Vagina (tissue), 2 donors: ENCODE measurements around the gene MAST4. TPM values are rescaled to one million over a fixed set of nuclear protein-coding genes. Genes with fewer than 3 reads are reported as not detected.

Experiments
- DNase-seq, 2 donors: peaks; one replicate each; pipeline ENCODE4 v3.0.0-alpha.2; 2017; ENCODE audit errors: extremely low spot score in 2 of 2
- H3K27ac ChIP-seq: fragments of 200-600 bp; sonication (generic); one replicate; pipeline ENCODE4 v1.5.1; 2019
- H3K27me3 ChIP-seq: fragments of 200-600 bp; sonication (generic); one replicate; pipeline ENCODE4 v1.5.1; 2019
- H3K36me3 ChIP-seq, 2 donors: fragments of 200-600 bp; sonication (generic); one replicate each; pipeline ENCODE4 v1.5.1; 2017 to 2019
- H3K4me1 ChIP-seq: fragments of 200-600 bp; sonication (generic); one replicate; pipeline ENCODE4 v1.5.1; 2019
- H3K4me3 ChIP-seq, 2 donors: fragments of 200-600 bp; sonication (generic); 1 replicate in 1 of 2; 2 replicates in 1 of 2; pipeline ENCODE4 v1.5.1; 2016 to 2019
- H3K9me3 ChIP-seq: fragments of 200-600 bp; sonication (generic); one replicate; pipeline ENCODE4 v1.5.1; 2019
- POLR2A ChIP-seq, 2 donors: fragments of 450-650 bp; IDR thresholded peaks; one replicate each; pipeline ENCODE4 v1.6.1; 2017; ENCODE audit warnings: antibody characterized with exemption in 2 of 2, mild to moderate bottlenecking in 2 of 2, moderate library complexity in 2 of 2
- POLR2AphosphoS5 ChIP-seq, 2 donors: sonication (generic); formaldehyde crosslinking; IDR thresholded peaks; one replicate each; pipeline ENCODE4 v1.9.0; 2017; ENCODE audit warnings: antibody characterized with exemption in 2 of 2, mild to moderate bottlenecking in 2 of 2, low read depth in 1 of 2; ENCODE audit not compliant: insufficient read depth in 1 of 2
- intact Hi-C: fragments of 100-400 bp; cut with DNase I; formaldehyde crosslinking; loops from one replicate; pipeline ENCODE4 v1.15.1; 2023
- total RNA-seq: library from RNA; depleted of rRNA; stranded (reverse); fragments of >200 nt; gene quantifications from one replicate; pipeline ENCODE4 v1.2.3, GENCODE V29; 2016
- TF ChIP-seq, protein P1 (sequence below), 3 experiments: fragments of 450-650 bp in 2 of 3; fragments of 200-600 bp in 1 of 3; sonication (generic) in 1 of 3; IDR thresholded peaks; one replicate each; pipeline ENCODE4 v1.5.1; 2017 to 2019; ENCODE audit warnings: antibody characterized with exemption in 3 of 3, mild to moderate bottlenecking in 2 of 3, moderate library complexity in 2 of 3

Gene MAST4
- total RNA-seq, 1 donor from 2014 or later: 85.9 TPM

GRCh38 chr5:66839636-66840185 lies 243.5 kb downstream of the MAST4 start:
- TF ChIP-seq POLR2A (IDR thresholded peaks at IDR 0.05) (no peak), POLR2AphosphoS5 (IDR thresholded peaks at IDR 0.05; ENCODE audit: insufficient read depth in 1 of 2, low read depth in 1 of 2) (no peak)
- TF ChIP-seq, protein P1, sequence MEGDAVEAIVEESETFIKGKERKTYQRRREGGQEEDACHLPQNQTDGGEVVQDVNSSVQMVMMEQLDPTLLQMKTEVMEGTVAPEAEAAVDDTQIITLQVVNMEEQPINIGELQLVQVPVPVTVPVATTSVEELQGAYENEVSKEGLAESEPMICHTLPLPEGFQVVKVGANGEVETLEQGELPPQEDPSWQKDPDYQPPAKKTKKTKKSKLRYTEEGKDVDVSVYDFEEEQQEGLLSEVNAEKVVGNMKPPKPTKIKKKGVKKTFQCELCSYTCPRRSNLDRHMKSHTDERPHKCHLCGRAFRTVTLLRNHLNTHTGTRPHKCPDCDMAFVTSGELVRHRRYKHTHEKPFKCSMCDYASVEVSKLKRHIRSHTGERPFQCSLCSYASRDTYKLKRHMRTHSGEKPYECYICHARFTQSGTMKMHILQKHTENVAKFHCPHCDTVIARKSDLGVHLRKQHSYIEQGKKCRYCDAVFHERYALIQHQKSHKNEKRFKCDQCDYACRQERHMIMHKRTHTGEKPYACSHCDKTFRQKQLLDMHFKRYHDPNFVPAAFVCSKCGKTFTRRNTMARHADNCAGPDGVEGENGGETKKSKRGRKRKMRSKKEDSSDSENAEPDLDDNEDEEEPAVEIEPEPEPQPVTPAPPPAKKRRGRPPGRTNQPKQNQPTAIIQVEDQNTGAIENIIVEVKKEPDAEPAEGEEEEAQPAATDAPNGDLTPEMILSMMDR (IDR thresholded peaks at IDR 0.05): no peak
- H3K36me3 ChIP-seq: no peaks in the 10 kb centered on the region
- H3K27me3 ChIP-seq: no peaks in the 10 kb centered on the region
- intact Hi-C loops: no loop called here
- H3K27ac ChIP-seq: no peak overlapping the region
- H3K4me1 ChIP-seq: no peaks in the 10 kb centered on the region
- no peaks in the 10 kb centered on the region for H3K9me3 ChIP-seq
- no peak for DNase-seq
- H3K4me3 ChIP-seq: no peak overlapping the region

GRCh38 chr5:66840511-66841013 lies 244.4 kb downstream of the MAST4 start:
- intact Hi-C loops: no loop called here
- no peak for DNase-seq
- TF ChIP-seq POLR2A (IDR thresholded peaks at IDR 0.05) (no peak), POLR2AphosphoS5 (IDR thresholded peaks at IDR 0.05; ENCODE audit: insufficient read depth in 1 of 2, low read depth in 1 of 2) (no peak)
- TF ChIP-seq, protein P1 (IDR thresholded peaks at IDR 0.05): no peak
- Histone ChIP-seq H3K9me3 (no peaks in the 10 kb centered on the region), H3K4me1 (no peaks in the 10 kb centered on the region), H3K4me3 (no peak overlapping the region), H3K27me3 (no peaks in the 10 kb centered on the region), H3K36me3 (no peaks in the 10 kb centered on the region), H3K27ac (no peak overlapping the region)

DNA sequence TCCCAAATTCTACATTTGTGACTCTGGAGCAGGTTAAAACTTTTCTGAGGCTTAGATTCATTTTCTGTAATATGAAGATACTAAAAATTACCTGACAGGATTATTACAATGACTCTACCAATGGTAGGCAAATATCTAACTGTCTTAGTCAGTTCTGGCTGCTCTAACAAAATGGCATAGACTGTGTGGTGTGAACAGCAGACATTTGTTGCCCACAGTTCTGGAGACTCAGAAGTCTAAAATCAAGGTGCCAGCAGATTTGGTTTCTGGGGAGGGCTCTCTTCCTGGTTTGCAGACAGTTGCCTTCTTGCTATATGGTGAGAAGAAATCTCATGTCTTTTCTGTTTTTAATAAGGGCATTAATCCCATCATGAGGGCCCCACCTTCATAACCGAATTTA lies 245.1 kb downstream of the MAST4 start:
- no peaks in the 10 kb centered on the region for H3K9me3 ChIP-seq
- no peaks in the 10 kb centered on the region for H3K27me3 ChIP-seq
- TF ChIP-seq POLR2A (IDR thresholded peaks at IDR 0.05): no peak
- no peak for TF ChIP-seq POLR2AphosphoS5 (IDR thresholded peaks at IDR 0.05; ENCODE audit: insufficient read depth in 1 of 2, low read depth in 1 of 2)
- TF ChIP-seq, protein P1 (IDR thresholded peaks at IDR 0.05): no peak
- no peaks in the 10 kb centered on the region for H3K4me1 ChIP-seq
- no peak for DNase-seq
- no peak overlapping the region for H3K4me3 ChIP-seq
- intact Hi-C loops: no loop called here
- no peaks in the 10 kb centered on the region for H3K36me3 ChIP-seq
- no peak overlapping the region for H3K27ac ChIP-seq

DNA sequence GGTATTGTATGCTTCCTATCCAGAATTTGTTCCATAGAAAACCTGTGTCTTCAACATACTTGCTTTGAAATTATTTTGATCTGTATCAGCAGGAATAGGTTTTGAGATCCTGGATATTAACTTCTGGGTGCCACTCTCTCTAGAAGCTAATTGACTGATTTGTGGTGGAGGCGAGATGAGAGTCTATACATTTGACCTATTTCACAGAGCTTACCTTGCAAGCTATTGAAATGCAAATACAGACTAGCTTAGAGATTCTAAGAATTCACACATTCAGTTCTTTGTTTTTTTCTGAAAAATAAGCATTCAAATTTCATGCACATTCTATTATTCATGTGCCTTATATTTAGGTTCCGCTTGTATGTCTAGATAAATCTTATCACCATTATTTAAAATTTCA lies 246.3 kb downstream of the MAST4 start:
- no peak for DNase-seq
- H3K9me3 ChIP-seq: no peaks in the 10 kb centered on the region
- no peaks in the 10 kb centered on the region for H3K27me3 ChIP-seq
- intact Hi-C loops: no loop called here
- no peaks in the 10 kb centered on the region for H3K36me3 ChIP-seq
- H3K27ac ChIP-seq: no peak overlapping the region
- no peak overlapping the region for H3K4me3 ChIP-seq
- H3K4me1 ChIP-seq: no peaks in the 10 kb centered on the region
- no peak for TF ChIP-seq POLR2A (IDR thresholded peaks at IDR 0.05)
- no peak for TF ChIP-seq POLR2AphosphoS5 (IDR thresholded peaks at IDR 0.05; ENCODE audit: insufficient read depth in 1 of 2, low read depth in 1 of 2)
- TF ChIP-seq, protein P1 (IDR thresholded peaks at IDR 0.05): no peak

DNA sequence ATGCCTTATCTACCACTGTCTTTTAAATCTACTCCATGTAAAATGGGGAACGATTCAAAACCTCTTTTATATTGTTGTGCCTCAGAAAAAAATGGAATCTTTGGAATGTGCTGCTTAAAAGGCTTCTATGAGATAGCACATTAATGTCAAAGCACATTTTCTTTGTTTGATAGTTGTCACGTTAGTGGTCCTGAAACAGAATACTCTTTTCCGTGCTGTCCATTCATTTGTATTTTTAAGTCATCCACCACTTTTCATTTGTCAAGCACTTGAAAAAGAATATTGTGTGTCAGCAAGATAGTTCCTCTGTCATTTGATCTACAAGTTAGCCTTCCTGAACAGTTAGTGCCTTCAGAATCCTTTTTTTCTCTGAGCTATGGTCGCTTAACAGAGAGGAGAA lies 246.9 kb downstream of the MAST4 start:
- intact Hi-C loops: no loop called here
- Histone ChIP-seq H3K4me3 (no peak overlapping the region), H3K36me3 (no peaks in the 10 kb centered on the region), H3K9me3 (no peaks in the 10 kb centered on the region), H3K27me3 (no peaks in the 10 kb centered on the region), H3K4me1 (no peaks in the 10 kb centered on the region), H3K27ac (no peak overlapping the region)
- no peak for DNase-seq
- TF ChIP-seq POLR2AphosphoS5 (IDR thresholded peaks at IDR 0.05; ENCODE audit: insufficient read depth in 1 of 2, low read depth in 1 of 2) (no peak), POLR2A (IDR thresholded peaks at IDR 0.05) (no peak)
- TF ChIP-seq, protein P1 (IDR thresholded peaks at IDR 0.05): no peak
